Vagina (tissue), 2 donors: ENCODE results near the gene KRTAP4-9.

Experiments
- POLR2A ChIP-seq, 2 donors: fragments of 450-650 bp; IDR thresholded peaks; one replicate each; pipeline ENCODE4 v1.6.1; 2017; ENCODE audit warnings: antibody characterized with exemption in 2 of 2, mild to moderate bottlenecking in 2 of 2, moderate library complexity in 2 of 2
- POLR2AphosphoS5 ChIP-seq, 2 donors: sonication (generic); formaldehyde crosslinking; IDR thresholded peaks; one replicate each; pipeline ENCODE4 v1.9.0; 2017; ENCODE audit warnings: antibody characterized with exemption in 2 of 2, mild to moderate bottlenecking in 2 of 2, low read depth in 1 of 2; ENCODE audit not compliant: insufficient read depth in 1 of 2
- TF ChIP-seq, protein P1 (sequence below), 3 experiments: fragments of 450-650 bp in 2 of 3; fragments of 200-600 bp in 1 of 3; sonication (generic) in 1 of 3; IDR thresholded peaks; one replicate each; pipeline ENCODE4 v1.5.1; 2017 to 2019; ENCODE audit warnings: antibody characterized with exemption in 3 of 3, mild to moderate bottlenecking in 2 of 3, moderate library complexity in 2 of 3

GRCh38 chr17:41149652-41149985, 44.4 kb downstream of the KRTAP4-9 start, which contains the start of gene KRTAP4-5:
- TF ChIP-seq, protein P1, sequence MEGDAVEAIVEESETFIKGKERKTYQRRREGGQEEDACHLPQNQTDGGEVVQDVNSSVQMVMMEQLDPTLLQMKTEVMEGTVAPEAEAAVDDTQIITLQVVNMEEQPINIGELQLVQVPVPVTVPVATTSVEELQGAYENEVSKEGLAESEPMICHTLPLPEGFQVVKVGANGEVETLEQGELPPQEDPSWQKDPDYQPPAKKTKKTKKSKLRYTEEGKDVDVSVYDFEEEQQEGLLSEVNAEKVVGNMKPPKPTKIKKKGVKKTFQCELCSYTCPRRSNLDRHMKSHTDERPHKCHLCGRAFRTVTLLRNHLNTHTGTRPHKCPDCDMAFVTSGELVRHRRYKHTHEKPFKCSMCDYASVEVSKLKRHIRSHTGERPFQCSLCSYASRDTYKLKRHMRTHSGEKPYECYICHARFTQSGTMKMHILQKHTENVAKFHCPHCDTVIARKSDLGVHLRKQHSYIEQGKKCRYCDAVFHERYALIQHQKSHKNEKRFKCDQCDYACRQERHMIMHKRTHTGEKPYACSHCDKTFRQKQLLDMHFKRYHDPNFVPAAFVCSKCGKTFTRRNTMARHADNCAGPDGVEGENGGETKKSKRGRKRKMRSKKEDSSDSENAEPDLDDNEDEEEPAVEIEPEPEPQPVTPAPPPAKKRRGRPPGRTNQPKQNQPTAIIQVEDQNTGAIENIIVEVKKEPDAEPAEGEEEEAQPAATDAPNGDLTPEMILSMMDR (IDR thresholded peaks at IDR 0.05), result no peak
- TF ChIP-seq POLR2A (IDR thresholded peaks at IDR 0.05), result no peak
- TF ChIP-seq POLR2AphosphoS5 (IDR thresholded peaks at IDR 0.05; ENCODE audit: insufficient read depth in 1 of 2, low read depth in 1 of 2), result no peak
